ENCODE results near the gene DIPK1C.
"Not testable (repeated sequence)": the region's sequence is repeated elsewhere in the genome, so short reads cannot be mapped to it uniquely, and the experiment has no call there.

The DIPK1C gene

GRCh38 chr18:74457043-74457724 is at the start of gene DIPK1C:
Gene DIPK1C, minus strand, starts transcription at chr18:74457308. Its CDS starts 49 bp downstream, at chr18:74457259.
- TF ChIP-seq, protein P1, sequence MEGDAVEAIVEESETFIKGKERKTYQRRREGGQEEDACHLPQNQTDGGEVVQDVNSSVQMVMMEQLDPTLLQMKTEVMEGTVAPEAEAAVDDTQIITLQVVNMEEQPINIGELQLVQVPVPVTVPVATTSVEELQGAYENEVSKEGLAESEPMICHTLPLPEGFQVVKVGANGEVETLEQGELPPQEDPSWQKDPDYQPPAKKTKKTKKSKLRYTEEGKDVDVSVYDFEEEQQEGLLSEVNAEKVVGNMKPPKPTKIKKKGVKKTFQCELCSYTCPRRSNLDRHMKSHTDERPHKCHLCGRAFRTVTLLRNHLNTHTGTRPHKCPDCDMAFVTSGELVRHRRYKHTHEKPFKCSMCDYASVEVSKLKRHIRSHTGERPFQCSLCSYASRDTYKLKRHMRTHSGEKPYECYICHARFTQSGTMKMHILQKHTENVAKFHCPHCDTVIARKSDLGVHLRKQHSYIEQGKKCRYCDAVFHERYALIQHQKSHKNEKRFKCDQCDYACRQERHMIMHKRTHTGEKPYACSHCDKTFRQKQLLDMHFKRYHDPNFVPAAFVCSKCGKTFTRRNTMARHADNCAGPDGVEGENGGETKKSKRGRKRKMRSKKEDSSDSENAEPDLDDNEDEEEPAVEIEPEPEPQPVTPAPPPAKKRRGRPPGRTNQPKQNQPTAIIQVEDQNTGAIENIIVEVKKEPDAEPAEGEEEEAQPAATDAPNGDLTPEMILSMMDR (IDR thresholded peaks at IDR 0.05) = no peak
- no peak for TF ChIP-seq ZFX (IDR thresholded peaks at IDR 0.05; ENCODE audit: borderline replicate concordance)
- no peak within 1 kb of the TSS for H3K27ac ChIP-seq

DNA sequence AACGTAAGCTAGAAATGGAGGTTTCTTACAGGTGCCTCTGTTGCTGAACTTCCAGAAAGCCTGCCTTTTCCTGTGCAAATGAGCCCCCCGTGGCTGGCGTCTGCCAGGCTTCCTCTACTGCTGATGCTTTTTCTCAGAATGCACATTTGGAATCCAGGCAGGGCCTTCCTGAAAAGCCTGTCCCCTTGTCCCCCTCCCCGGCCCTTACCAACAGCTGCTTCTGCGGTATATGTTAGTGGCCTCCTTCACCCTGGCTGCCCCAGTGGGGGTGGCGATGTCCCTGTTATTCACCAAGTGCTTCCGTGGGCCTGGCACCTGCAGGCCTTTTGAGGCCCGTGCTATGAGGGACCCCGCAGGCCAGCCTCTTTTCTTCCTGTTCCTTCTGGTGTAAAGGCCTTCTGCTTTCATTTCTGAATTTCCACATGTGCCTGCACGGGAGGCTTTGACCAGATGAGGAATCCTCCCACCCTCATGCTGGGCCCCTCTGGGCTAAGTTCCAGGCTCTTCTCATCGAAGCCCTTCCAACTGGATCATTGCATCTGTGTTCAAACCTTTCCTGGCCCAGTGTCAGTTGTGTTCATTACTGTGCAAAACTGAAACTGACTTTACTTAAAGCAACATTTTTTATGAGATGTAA is 49.5 kb upstream of the DIPK1C start:
- TF ChIP-seq, protein P1 (IDR thresholded peaks at IDR 0.05) = no peak
- TF ChIP-seq ZFX (IDR thresholded peaks at IDR 0.05; ENCODE audit: borderline replicate concordance) = no peak
- H3K27ac ChIP-seq = no peak overlapping the region

DNA sequence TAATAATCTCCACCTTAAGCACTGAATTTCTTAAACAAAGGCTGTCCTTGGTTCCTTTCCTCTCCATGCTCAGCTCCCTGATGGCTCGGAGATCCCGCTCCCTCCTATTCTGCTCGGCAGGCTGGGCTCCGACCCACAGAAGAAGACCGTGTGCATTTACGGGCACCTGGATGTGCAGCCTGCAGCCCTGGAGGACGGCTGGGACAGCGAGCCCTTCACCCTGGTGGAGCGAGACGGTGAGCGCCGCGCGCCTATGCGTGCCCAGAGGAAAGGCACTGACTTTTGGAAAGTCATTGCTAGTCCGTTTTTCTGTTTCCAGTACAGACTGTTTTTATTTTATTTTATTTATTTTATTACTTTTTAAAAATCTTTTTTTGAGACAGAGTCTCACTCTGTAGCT is 48.7 kb upstream of the DIPK1C start:
- H3K27ac ChIP-seq = no peak overlapping the region

GRCh38 chr18:74503137-74503536 is 46.0 kb upstream of the DIPK1C start:
- H3K27ac ChIP-seq = no peak overlapping the region
- TF ChIP-seq, protein P1 (IDR thresholded peaks at IDR 0.05) = no peak
- TF ChIP-seq ZFX (IDR thresholded peaks at IDR 0.05; ENCODE audit: borderline replicate concordance) = no peak

More for the DNA sequence above, 48.7 kb upstream of the DIPK1C start:
- TF ChIP-seq, protein P1 (IDR thresholded peaks at IDR 0.05) = no peak
- TF ChIP-seq ZFX (IDR thresholded peaks at IDR 0.05; ENCODE audit: borderline replicate concordance) = no peak

DNA sequence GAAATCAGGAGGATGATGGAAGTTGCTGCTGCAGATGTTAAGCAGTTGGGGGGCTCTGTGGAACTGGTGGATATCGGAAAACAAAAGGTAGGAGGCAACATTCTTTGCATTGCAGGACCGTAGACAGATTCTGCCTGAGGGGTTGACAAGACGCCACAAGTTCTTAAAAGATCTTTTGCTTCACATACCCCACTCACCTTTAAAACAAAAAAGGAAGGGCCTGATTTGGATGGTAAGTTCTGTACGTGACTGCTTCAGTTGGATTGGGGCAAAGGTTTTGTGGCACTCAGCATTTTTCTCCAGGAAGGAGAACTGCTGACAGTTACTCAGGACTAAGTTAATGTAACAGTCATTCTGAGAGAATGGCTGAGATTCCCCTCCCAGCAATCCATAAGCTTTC is 44.3 kb upstream of the DIPK1C start:
- TF ChIP-seq, protein P1 (IDR thresholded peaks at IDR 0.05) = no peak
- no peak for TF ChIP-seq ZFX (IDR thresholded peaks at IDR 0.05; ENCODE audit: borderline replicate concordance)
- H3K27ac ChIP-seq = no peak overlapping the region

DNA sequence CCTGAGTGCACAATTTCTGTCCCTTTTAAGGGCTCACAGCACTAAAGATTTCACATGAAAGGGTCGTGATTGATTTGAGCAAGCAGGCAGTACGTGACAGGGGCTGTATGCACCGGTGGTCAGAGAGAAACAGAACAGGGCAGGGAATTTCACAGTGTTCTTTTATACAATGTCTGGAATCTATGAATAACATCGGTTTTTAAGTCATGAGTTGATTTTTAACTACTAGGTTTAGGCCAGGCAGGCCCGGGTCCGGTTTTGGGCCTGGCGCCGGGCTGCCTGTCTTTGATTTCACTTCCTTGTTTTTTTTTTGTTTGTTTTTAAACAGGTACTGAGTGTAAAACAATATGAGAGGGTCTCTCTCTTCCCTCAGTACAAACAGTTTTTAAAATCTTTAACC is 43.7 kb upstream of the DIPK1C start:
- not testable (repeated sequence) for H3K27ac ChIP-seq

DNA sequence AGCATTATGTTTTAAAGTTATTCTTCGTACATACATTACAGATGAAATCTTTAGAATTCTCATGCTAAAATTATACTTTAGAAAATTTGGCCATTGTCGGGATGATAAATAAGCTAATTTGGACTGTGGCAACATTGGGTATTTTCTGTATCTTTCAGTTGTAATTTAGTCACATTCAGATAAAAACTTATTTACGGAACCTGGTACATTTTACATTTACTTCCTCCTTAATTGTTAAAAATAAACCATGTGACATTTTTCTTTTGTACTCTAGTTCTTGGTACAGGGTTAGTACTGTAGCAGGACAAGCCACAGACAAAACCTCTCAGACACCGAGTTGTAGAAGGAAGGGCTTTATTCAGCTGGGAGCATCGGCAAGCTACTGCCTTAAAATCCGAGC is 43.3 kb upstream of the DIPK1C start:
- TF ChIP-seq, protein P1 (IDR thresholded peaks at IDR 0.05) = no peak
- no peak for TF ChIP-seq ZFX (IDR thresholded peaks at IDR 0.05; ENCODE audit: borderline replicate concordance)
- H3K27ac ChIP-seq = no peak overlapping the region

Data from 22Rv1 (cell line).